Measurements from ENCODE around the gene PLPP1. TPM values are rescaled to one million over a fixed set of nuclear protein-coding genes. Genes with fewer than 3 reads are reported as not detected.

PLPP1 gene
- total and polyA plus RNA-seq, 2 donors (not counting 1 experiment from before 2014, with no cell fraction given), result 5.5 to 8.8 TPM

GRCh38 chr5:55572600-55572999 lies 37.8 kb upstream of the PLPP1 start:
- ChIA-PET POLR2A (no interaction called here), CTCF (interaction anchor here (0.5 kb wide), 1 partner anchor 10 kb away, joined by 3 read pairs; no protein-coding TSS in a partner anchor)
- H3K27ac ChIP-seq (ENCODE audit: low read length in 2 of 2), result no peak overlapping the region
- no peak overlapping the region for H3K4me3 ChIP-seq (ENCODE audit: control extremely low read depth in 1 of 5, extremely low read depth in 1 of 5, insufficient read depth in 1 of 5, low read depth in 2 of 5, low read length in 4 of 5)
- Mint-ChIP-seq H3K4me3 (no peak overlapping the region), H3K9me3 (ENCODE audit: insufficient read depth) (no peaks in the 10 kb centered on the region), H3K27me3 (peaks cover 4% of the 10 kb centered on the region), H3K4me1 (no peaks in the 10 kb centered on the region), H3K27ac (no peak overlapping the region)
- no peaks in the 10 kb centered on the region for H4K20me1 ChIP-seq (ENCODE audit: control insufficient read depth, insufficient read depth, low read length, poor library complexity, severe bottlenecking)
- intact Hi-C loops (cut with micrococcal nuclease), result no loop called here
- H3K79me2 ChIP-seq (ENCODE audit: control insufficient read depth, insufficient read depth, low read length), result no peaks in the 10 kb centered on the region
- H3K4me1 ChIP-seq (ENCODE audit: control insufficient read depth in 2 of 2, insufficient read depth in 2 of 2, low read length in 2 of 2), result no peaks in the 10 kb centered on the region
- H2AFZ ChIP-seq (ENCODE audit: insufficient read depth, low read depth, low read length, poor library complexity, severe bottlenecking), result no peak overlapping the region
- DNase-seq, result no peak
- TF ChIP-seq, protein P1, sequence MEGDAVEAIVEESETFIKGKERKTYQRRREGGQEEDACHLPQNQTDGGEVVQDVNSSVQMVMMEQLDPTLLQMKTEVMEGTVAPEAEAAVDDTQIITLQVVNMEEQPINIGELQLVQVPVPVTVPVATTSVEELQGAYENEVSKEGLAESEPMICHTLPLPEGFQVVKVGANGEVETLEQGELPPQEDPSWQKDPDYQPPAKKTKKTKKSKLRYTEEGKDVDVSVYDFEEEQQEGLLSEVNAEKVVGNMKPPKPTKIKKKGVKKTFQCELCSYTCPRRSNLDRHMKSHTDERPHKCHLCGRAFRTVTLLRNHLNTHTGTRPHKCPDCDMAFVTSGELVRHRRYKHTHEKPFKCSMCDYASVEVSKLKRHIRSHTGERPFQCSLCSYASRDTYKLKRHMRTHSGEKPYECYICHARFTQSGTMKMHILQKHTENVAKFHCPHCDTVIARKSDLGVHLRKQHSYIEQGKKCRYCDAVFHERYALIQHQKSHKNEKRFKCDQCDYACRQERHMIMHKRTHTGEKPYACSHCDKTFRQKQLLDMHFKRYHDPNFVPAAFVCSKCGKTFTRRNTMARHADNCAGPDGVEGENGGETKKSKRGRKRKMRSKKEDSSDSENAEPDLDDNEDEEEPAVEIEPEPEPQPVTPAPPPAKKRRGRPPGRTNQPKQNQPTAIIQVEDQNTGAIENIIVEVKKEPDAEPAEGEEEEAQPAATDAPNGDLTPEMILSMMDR (IDR thresholded peaks at IDR 0.05), result no peak
- no peak for TF ChIP-seq EZH2 (IDR thresholded peaks at IDR 0.05; ENCODE audit: borderline replicate concordance, insufficient read depth, low read depth, low read length, poor library complexity, severe bottlenecking)
- no peak overlapping the region for H3K4me2 ChIP-seq (replicated peaks; ENCODE audit: low read depth, low read length, poor library complexity, severe bottlenecking)
- ATAC-seq (ENCODE audit: low read depth), result no peak
- H3K27me3 ChIP-seq (replicated peaks in 1 of 4; ENCODE audit: control extremely low read depth in 1 of 4, control insufficient read depth in 3 of 4, insufficient read depth in 4 of 4, low read length in 3 of 4), result no peaks in the 10 kb centered on the region
- H3K9ac ChIP-seq (ENCODE audit: low read length), result no peak overlapping the region
- H3K9me3 ChIP-seq (ENCODE audit: control extremely low read depth in 1 of 3, control insufficient read depth in 2 of 3, insufficient read depth in 1 of 3, low read length in 2 of 3), result no peaks in the 10 kb centered on the region
- no peaks in the 10 kb centered on the region for H3K36me3 ChIP-seq (replicated peaks in 1 of 2; ENCODE audit: control extremely low read depth in 1 of 2, control insufficient read depth in 1 of 2, extremely low read depth in 1 of 2, insufficient read depth in 2 of 2, low read length in 1 of 2)
- WGBS (ENCODE audit: insufficient coverage), result 40% methylated on average over 1 of the region's 4 CpGs

DNA sequence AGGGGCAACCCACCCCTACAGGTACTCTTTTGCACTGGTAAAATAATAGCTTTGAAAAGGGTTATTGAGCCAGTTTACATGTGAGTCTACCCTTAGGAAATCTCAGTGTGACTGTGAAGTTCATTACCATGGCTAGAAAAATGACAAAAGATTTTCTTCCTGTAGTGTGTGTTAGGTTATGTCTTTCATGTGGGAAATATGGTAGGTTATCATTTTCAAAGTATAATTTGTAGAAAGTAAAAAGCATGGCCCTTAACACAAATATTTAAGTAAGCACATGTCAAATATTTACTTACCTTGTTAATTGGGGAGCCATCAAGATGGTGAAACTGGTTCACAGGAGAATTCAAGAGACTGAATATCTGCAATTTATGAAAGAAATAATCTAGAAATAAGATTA lies 37.3 kb upstream of the PLPP1 start:
- no peaks in the 10 kb centered on the region for H3K4me1 Mint-ChIP-seq
- H3K27ac Mint-ChIP-seq, result no peak overlapping the region
- H3K27me3 Mint-ChIP-seq, result peaks cover 4% of the 10 kb centered on the region
- Histone ChIP-seq H3K4me3 (ENCODE audit: control extremely low read depth in 1 of 5, extremely low read depth in 1 of 5, insufficient read depth in 1 of 5, low read depth in 2 of 5, low read length in 4 of 5) (no peak overlapping the region), H3K9ac (ENCODE audit: low read length) (no peak overlapping the region), H3K27me3 (replicated peaks in 1 of 4; ENCODE audit: control extremely low read depth in 1 of 4, control insufficient read depth in 3 of 4, insufficient read depth in 4 of 4, low read length in 3 of 4) (no peaks in the 10 kb centered on the region), H3K27ac (ENCODE audit: low read length in 2 of 2) (no peak overlapping the region), H3K36me3 (replicated peaks in 1 of 2; ENCODE audit: control extremely low read depth in 1 of 2, control insufficient read depth in 1 of 2, extremely low read depth in 1 of 2, insufficient read depth in 2 of 2, low read length in 1 of 2) (no peaks in the 10 kb centered on the region), H2AFZ (ENCODE audit: insufficient read depth, low read depth, low read length, poor library complexity, severe bottlenecking) (no peak overlapping the region), H3K9me3 (ENCODE audit: control extremely low read depth in 1 of 3, control insufficient read depth in 2 of 3, insufficient read depth in 1 of 3, low read length in 2 of 3) (no peaks in the 10 kb centered on the region), H3K79me2 (ENCODE audit: control insufficient read depth, insufficient read depth, low read length) (no peaks in the 10 kb centered on the region), H4K20me1 (ENCODE audit: control insufficient read depth, insufficient read depth, low read length, poor library complexity, severe bottlenecking) (no peaks in the 10 kb centered on the region), H3K4me2 (replicated peaks; ENCODE audit: low read depth, low read length, poor library complexity, severe bottlenecking) (no peak overlapping the region), H3K4me1 (ENCODE audit: control insufficient read depth in 2 of 2, insufficient read depth in 2 of 2, low read length in 2 of 2) (no peaks in the 10 kb centered on the region)
- intact Hi-C loops (cut with micrococcal nuclease), result no loop called here
- no peak for DNase-seq
- H3K9me3 Mint-ChIP-seq (ENCODE audit: insufficient read depth), result no peaks in the 10 kb centered on the region
- TF ChIP-seq, protein P1 (IDR thresholded peaks at IDR 0.05), result no peak
- no peak for TF ChIP-seq EZH2 (IDR thresholded peaks at IDR 0.05; ENCODE audit: borderline replicate concordance, insufficient read depth, low read depth, low read length, poor library complexity, severe bottlenecking)
- ATAC-seq (ENCODE audit: low read depth), result no peak
- ChIA-PET CTCF (interaction anchor here (0.5 kb wide), 1 partner anchor 10 kb away, joined by 3 read pairs; no protein-coding TSS in a partner anchor), POLR2A (no interaction called here)
- no peak overlapping the region for H3K4me3 Mint-ChIP-seq
